Anterior cingulate cortex (tissue), 58 donors: ENCODE results near the gene MGLL.
A peak's percentile ranks its signal among the peaks of the same experiment; 100 is the strongest.

ENCODE experiments used
- DNase-seq, 58 donors: peaks; one replicate each; lab custom pipeline; 2025; lab: John Stamatoyannopoulos, UW

Gene MGLL

GRCh38 chr3:127791221-127791913, 30.9 kb downstream of the MGLL start:
- DNase-seq = peak in 1 of 58 donors; percentile 17

DNA sequence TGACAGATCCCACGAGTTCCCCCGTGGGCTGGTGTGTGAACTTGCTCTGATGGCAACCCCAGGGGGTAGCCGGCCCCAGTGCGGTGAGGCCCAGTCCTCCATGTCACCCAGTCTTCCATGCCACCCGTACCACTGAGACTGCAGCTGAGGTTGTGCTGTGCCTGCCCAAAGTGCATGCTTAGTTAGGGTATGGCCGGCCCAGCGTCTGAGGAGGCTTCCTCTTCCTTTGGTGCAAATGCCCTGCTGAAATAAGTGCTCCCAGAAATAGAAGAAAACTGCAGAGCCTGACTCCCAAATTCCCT, 31.5 kb downstream of the MGLL start:
- DNase-seq = no peak

- no peak for DNase-seq
These were observed 32.1 kb downstream of the MGLL start for GRCh38 chr3:127789990-127790881.

GRCh38 chr3:127789051-127789450, 33.3 kb downstream of the MGLL start:
- no peak for DNase-seq

GRCh38 chr3:127788451-127788909, 33.8 kb downstream of the MGLL start:
- no peak for DNase-seq

GRCh38 chr3:127787571-127788365, 34.5 kb downstream of the MGLL start:
- peak in 11 of 58 donors; percentile 26 to 67 (median 56) for DNase-seq

DNA sequence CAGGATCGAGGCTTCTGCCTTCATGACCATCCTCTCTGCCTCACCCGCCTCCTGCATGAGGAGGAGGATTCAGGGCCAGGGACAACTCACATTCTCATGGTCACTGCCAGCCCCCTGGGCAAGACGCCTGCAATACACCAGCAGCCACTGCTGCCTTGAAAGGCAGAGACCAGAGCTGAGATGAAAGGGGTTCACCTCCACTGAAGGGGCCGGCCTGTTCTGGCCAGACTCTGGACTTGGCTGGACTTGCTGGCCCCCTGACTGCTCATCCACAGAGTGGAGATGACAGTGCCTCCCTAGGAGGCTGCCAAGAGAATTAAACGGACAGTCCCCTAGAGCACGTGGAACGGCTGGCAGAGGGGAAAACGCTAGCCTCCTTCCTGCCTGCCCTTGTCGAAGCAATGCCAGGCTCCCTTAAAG, 35.2 kb downstream of the MGLL start:
- peak in 49 of 58 donors; percentile 30 to 87 (median 63) for DNase-seq

DNA sequence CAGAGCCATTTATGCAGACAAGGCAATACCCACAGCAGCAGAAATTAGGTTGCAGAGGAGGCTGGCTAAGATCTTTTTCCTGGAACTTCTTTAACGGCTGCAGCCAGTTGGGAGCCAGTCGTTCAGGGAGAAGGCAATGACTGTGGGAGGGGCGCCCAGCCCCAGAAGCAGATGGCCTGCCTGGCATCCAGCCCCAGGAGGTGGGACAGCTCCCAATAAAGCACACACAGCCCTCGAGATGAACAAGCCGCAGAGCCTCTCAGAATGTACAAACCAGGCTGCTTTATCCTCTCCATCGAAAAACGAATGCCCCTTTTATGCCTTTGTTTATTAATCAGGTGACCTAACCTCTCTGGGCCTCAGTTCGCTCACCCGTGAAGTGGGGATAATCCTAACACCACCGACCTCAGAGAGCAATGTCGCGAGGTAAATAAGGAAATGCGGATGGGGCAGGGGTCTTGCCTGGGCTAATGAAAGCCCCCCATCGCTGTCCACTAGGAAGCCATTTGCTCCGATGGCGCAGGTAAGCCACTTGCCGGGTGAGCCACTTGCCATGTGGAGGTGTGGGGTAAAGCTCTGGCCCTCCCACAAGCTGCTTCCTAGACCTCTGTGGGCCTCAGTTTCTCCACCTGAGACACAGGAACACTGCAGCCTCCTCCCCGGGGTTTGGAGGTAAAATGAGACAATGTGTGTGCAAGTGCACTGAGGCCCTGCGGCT, 35.8 kb downstream of the MGLL start:
- DNase-seq = peak in 56 of 58 donors; percentile 38 to 95 (median 78)

GRCh38 chr3:127785711-127786265, 36.5 kb downstream of the MGLL start:
- DNase-seq = no peak

- DNase-seq = no peak
These were observed 37.2 kb downstream of the MGLL start for GRCh38 chr3:127784865-127785710.

GRCh38 chr3:127784283-127784682, 38.0 kb downstream of the MGLL start:
- DNase-seq = no peak

GRCh38 chr3:127783642-127784160, 38.6 kb downstream of the MGLL start:
- DNase-seq = no peak

GRCh38 chr3:127783166-127783565, 39.1 kb downstream of the MGLL start:
- DNase-seq = no peak

- no peak for DNase-seq
These were observed 40.8 kb downstream of the MGLL start for GRCh38 chr3:127781411-127782001.

DNA sequence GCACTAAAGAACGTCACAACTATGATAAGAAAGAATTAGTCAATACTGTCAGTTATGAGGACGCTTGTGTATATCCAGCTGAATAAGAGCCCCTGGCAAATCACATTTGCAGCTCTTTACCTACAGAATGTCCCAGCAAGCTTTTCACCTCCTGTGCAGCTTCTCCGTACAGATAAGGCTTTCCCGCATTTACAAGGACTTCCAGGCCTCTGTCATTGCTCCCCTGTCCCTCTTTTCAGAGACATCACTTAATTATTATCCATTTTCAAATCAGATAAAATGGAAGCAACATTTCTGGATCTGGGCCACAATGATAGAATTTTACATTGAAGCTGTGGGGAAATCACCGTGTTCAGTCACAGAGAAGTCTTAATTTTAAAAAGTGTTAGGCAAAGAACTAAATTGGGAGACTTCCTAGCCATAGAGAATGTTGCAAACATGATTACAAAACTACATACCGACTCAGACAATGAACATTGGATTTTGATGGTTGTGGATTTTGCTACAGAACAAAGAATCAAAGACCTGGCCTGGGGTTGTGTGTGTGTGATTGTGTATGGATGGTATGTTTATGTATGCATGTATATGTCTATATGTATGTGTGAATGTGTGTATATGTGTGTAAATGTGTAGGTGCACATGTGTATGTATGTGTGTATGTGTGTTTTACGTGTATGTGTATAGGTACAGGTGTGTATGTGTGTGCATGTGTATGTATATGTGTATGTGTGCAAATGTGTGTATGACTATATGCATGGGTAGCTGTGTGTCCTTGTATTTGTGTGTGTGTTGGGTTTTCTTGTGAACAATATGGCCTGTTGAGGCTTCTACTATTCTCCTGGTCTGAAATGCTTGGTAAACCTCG, 41.5 kb downstream of the MGLL start:
- no peak for DNase-seq

DNA sequence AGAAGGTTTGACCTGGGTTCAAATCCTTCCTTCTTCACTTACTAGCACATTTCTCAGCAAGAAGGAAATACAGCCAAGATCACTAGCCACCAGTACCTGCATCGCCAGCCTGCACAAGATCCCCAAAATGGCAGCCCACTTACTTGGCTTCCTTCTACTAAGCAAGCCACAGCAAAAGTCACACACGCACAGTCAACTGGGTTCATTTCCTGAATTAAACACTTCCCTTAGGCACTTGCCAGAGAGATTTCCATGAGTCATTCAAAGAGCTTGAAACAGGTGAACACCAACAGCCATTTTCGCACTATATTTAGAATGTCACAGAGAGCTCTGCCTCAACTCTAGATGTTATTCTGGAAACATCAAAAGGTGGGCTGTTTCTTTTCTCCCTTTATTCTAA, 42.6 kb downstream of the MGLL start:
- DNase-seq = no peak

DNA sequence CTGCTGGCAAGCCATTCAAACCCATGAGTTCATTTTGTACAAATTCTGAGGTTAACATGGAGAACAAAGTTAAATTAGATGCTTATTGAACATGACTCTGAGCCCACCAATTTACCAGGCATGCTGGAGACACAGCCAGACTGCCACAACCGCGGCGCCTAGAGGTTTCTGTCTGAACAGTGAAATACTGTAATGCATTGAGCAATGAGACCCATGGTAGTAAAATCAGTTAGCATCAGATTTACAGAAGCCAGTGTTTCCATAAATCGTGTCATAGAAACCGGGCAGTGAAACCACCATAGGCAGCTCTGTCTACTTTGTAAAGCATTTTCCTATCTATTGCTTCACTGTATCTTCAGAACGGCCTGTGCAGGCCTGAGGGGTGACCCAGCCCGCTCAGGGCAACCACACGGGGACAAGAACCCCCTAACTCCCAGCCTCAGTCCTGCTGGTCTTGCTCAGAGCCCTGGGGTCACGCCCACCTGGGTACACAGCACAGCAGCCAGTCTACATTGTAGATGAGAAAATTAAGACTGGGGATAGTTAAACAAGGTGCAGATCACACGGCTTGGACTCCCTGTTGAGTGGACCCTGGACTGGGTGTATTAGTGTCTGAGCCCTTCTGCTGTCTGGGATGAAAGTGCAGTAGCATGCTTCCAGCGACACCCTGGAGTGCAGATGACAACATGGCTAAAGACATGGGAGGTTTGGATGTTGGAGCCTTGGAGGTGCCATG, 44.2 kb downstream of the MGLL start:
- DNase-seq = no peak
